HFFc6 (cell line): Measurements from ENCODE around the gene CTDSP1. TPM values are rescaled to one million over a fixed set of nuclear protein-coding genes. Genes with fewer than 3 reads are reported as not detected.

Experiments used
- DNase-seq: peaks from one replicate; pipeline ENCODE4 v3.0.0-alpha.2; 2018
- H3K27ac Mint-ChIP-seq: 2 replicates; pipeline ENCODE4 v1.8.0; 2020; ENCODE audit warnings: mild to moderate bottlenecking, mixed read lengths
- H3K27me3 Mint-ChIP-seq: 2 replicates; pipeline ENCODE4 v1.8.0; 2021; ENCODE audit warnings: mild to moderate bottlenecking, moderate library complexity, mixed read lengths; ENCODE audit not compliant: insufficient read depth
- H3K36me3 Mint-ChIP-seq: 2 replicates; pipeline ENCODE4 v1.8.0; 2021; ENCODE audit warnings: low read depth, mixed read lengths
- H3K4me1 Mint-ChIP-seq: 2 replicates; pipeline ENCODE4 v1.8.0; 2020; ENCODE audit warnings: low read depth, mixed read lengths
- H3K4me3 Mint-ChIP-seq: 2 replicates; pipeline ENCODE4 v1.8.0; 2020; ENCODE audit warnings: mild to moderate bottlenecking, moderate library complexity, mixed read lengths
- H3K9me3 Mint-ChIP-seq: 2 replicates; pipeline ENCODE4 v1.8.0; 2020; ENCODE audit warnings: mild to moderate bottlenecking, mixed read lengths
- total RNA-seq, 6 experiments: library from RNA; stranded (reverse); fragmentation: NEBNext Ultra II Directional; extraction: Animal tissue kit (Norgen Biotek cat#: 25700); gene quantifications; 2 replicates in 1 of 6; 3 replicates in 5 of 6; pipeline ENCODE4 v1.2.3, GENCODE V29; 2021
- TF ChIP-seq, protein P1 (sequence below): fragments of 200-600 bp; sonication (generic); IDR thresholded peaks from 2 replicates; pipeline ENCODE4 v1.5.0; 2021; ENCODE audit warnings: antibody characterized with exemption, mild to moderate bottlenecking

CTDSP1 gene
- total RNA-seq, 6 experiments from 2014 or later, result 72.0 to 82.0 (median 75.5) TPM

DNA sequence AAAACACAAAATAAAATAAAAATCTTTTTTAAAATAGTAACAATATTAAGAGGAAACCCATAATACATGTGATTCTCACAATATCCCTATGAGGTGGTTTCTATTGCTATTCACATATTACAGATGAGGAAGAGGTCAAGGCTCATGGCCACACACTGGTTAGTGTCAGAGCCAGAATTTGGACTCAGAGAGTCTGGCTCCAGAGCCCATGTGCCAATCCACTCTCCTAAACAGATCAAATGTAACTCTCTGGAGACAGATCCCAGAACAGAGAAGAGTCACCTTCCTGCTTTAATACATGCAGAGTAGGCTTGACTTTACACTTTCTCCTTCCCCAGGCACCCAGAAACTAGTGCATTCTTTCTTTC lies 27.7 kb upstream of the CTDSP1 start:
- Mint-ChIP-seq H3K27ac (no peak overlapping the region), H3K4me3 (no peak overlapping the region), H3K27me3 (peaks cover 19% of the 10 kb centered on the region), H3K4me1 (no peaks in the 10 kb centered on the region), H3K36me3 (no peaks in the 10 kb centered on the region), H3K9me3 (no peaks in the 10 kb centered on the region)
- DNase-seq, result no peak
- TF ChIP-seq, protein P1, sequence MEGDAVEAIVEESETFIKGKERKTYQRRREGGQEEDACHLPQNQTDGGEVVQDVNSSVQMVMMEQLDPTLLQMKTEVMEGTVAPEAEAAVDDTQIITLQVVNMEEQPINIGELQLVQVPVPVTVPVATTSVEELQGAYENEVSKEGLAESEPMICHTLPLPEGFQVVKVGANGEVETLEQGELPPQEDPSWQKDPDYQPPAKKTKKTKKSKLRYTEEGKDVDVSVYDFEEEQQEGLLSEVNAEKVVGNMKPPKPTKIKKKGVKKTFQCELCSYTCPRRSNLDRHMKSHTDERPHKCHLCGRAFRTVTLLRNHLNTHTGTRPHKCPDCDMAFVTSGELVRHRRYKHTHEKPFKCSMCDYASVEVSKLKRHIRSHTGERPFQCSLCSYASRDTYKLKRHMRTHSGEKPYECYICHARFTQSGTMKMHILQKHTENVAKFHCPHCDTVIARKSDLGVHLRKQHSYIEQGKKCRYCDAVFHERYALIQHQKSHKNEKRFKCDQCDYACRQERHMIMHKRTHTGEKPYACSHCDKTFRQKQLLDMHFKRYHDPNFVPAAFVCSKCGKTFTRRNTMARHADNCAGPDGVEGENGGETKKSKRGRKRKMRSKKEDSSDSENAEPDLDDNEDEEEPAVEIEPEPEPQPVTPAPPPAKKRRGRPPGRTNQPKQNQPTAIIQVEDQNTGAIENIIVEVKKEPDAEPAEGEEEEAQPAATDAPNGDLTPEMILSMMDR, result no peak

DNA sequence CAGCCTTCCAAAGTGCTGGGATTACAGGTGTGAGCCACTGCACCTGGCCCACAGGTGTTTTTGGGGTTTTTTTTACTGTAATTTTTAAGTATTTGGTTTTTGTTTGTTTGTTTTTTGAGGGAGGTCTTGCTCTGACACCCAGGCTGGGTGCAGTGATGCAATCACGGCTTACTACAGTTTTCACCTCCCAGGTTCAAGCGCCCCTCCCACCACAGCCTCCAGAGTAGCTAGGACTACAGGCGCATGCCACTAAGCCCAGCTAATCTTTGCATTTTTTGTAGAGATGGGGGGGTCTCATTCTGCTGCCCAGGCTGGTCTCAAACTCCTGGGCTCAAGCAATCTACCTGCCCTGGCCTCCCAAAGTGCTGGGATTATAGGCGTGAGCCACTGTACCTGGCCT lies 24.9 kb upstream of the CTDSP1 start:
- Mint-ChIP-seq H3K27me3 (peaks cover 15% of the 10 kb centered on the region), H3K36me3 (no peaks in the 10 kb centered on the region)
- no peak for DNase-seq

DNA sequence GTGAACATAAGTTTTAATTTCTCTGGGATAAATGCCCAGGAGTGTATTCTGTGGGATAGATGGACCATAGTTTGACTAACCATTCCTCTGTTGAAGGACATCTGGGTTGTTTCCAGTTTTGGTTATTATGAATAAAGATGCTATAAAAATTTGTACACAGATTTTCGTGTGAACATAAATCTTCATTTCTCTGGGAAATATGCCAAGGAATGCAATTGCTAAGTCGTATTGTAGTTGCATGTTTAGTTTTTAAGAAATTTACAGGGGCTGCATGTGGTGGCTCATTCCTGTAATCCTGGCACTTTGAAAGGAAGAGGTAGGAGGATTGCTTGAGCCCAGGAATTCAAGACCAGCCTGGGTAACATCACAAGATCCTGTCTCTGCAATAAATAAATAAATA lies 24.5 kb upstream of the CTDSP1 start:
- Mint-ChIP-seq H3K36me3 (no peaks in the 10 kb centered on the region), H3K27ac (no peak overlapping the region), H3K27me3 (peaks cover 13% of the 10 kb centered on the region), H3K4me1 (no peaks in the 10 kb centered on the region), H3K9me3 (no peaks in the 10 kb centered on the region), H3K4me3 (no peak overlapping the region)
- DNase-seq, result peak; percentile 17
- TF ChIP-seq, protein P1, result no peak

More for the DNA sequence above, 24.9 kb upstream of the CTDSP1 start:
- H3K27ac Mint-ChIP-seq, result no peak overlapping the region
- TF ChIP-seq, protein P1, result no peak
- H3K9me3 Mint-ChIP-seq, result no peaks in the 10 kb centered on the region
- no peaks in the 10 kb centered on the region for H3K4me1 Mint-ChIP-seq
- no peak overlapping the region for H3K4me3 Mint-ChIP-seq

DNA sequence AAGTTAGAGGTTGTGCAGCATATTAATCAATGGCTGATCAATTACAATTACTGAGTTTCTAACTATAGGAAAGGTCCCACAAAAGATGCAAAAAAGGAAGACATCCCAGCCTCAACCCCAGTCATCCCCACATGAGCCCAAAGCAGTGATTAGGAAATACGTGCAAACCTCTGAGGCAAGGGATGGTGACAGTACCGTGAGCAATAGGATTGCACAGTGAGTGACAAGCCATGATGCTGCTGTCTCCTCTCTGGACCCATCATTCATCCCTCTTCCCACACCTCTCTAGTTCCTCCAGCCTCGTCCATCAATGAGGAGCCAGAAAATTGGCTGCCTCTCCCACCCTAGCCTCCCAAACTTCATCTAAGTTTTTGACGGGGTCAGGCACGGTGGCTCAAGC lies 21.6 kb upstream of the CTDSP1 start:
- Mint-ChIP-seq H3K27me3 (peaks cover 21% of the 10 kb centered on the region), H3K36me3 (no peaks in the 10 kb centered on the region), H3K9me3 (no peaks in the 10 kb centered on the region), H3K27ac (no peak overlapping the region), H3K4me3 (no peak overlapping the region), H3K4me1 (no peaks in the 10 kb centered on the region)
- TF ChIP-seq, protein P1, result no peak
- DNase-seq, result no peak

DNA sequence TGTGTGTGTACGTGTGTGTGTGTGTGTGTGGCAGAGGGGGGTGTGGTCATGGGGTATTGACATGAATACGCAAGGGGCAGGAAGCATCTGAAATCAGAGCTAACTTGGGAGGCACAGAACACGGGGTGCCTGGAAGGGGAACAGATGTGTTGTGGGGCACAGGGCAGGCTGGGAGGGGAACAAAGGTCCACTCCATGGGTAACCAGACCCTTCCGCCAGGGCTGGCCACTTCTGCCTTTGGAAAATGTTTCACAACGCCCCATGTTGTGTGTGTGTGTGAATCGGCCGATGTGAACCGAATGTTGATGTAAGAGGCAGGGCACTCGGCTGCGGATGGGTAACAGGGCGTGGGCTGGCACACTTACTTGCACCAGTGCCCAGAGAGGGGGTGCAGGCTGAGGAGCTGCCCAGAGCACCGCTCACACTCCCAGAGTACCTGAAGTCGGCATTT lies 17.7 kb upstream of the CTDSP1 start, which contains the start of gene SLC11A1:
Gene SLC11A1, plus strand, starts transcription at position 358 of the 451 bp plus-strand sequence. CDS start 96 bp downstream, outside the sequence.
- Mint-ChIP-seq H3K36me3 (no peaks in the 10 kb centered on the region), H3K4me1 (peaks cover 8% of the 10 kb centered on the region), H3K27ac (no peak within 1 kb of the TSS), H3K9me3 (no peaks in the 10 kb centered on the region), H3K4me3 (no peak within 1 kb of the TSS), H3K27me3 (peaks cover 25% of the 10 kb centered on the region)
- no peak for DNase-seq
- TF ChIP-seq, protein P1, result no peak

DNA sequence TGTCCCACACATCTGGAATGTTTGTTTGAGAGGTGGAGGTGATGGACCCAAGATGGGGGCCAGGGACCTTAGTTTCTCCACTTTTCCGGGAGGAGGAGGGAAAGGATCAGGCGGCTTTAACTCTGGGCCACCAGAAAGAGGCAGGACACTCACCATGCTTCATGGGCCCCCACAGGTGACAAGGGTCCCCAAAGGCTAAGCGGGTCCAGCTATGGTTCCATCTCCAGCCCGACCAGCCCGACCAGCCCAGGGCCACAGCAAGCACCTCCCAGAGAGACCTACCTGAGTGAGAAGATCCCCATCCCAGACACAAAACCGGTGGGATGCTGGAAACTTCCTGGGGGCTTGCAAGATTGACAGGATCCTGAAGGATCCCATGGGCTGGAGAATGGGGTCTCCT lies 16.9 kb upstream of the CTDSP1 start:
- no peak overlapping the region for H3K4me3 Mint-ChIP-seq
- TF ChIP-seq, protein P1, result no peak
- peaks cover 16% of the 10 kb centered on the region for H3K4me1 Mint-ChIP-seq
- H3K36me3 Mint-ChIP-seq, result no peaks in the 10 kb centered on the region
- DNase-seq, result no peak
- no peaks in the 10 kb centered on the region for H3K9me3 Mint-ChIP-seq
- H3K27me3 Mint-ChIP-seq, result peaks cover 25% of the 10 kb centered on the region
- H3K27ac Mint-ChIP-seq, result no peak overlapping the region
